ENCODE results near the gene DNAJB5. TPM values are rescaled to one million over a fixed set of nuclear protein-coding genes. Genes with fewer than 3 reads are reported as not detected.
"Not testable (repeated sequence)": the region's sequence is repeated elsewhere in the genome, so short reads cannot be mapped to it uniquely, and the experiment has no call there.

Gene DNAJB5
- total RNA-seq, 4 donors from 2014 or later, result 1.1 to 3.7 (median 1.9) TPM

DNA sequence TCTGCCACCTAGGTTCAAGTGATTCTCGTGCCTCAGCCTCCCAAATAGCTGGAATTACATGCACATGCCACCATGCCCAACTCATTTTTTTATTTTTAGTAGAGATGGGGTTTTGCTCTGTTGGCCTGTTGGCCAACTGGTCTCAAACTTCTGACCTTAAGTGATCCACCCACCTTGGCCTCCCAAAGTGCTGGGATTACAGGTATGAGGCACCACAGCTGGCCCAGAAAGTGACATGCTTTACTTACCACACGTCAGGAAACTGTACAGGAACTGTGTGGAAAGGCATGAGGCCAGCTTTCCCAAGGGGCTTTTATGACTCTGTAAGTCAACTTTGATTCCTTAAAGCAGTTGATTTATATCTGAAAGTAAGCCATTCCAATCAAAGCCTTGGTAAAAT, 25.0 kb downstream of the DNAJB5 start:
- intact Hi-C loops (cut with DNase I; ENCODE audit: low total_unique reads), result no loop called here
- TF ChIP-seq POLR2A (IDR thresholded peaks at IDR 0.05), result no peak
- TF ChIP-seq, protein P1, sequence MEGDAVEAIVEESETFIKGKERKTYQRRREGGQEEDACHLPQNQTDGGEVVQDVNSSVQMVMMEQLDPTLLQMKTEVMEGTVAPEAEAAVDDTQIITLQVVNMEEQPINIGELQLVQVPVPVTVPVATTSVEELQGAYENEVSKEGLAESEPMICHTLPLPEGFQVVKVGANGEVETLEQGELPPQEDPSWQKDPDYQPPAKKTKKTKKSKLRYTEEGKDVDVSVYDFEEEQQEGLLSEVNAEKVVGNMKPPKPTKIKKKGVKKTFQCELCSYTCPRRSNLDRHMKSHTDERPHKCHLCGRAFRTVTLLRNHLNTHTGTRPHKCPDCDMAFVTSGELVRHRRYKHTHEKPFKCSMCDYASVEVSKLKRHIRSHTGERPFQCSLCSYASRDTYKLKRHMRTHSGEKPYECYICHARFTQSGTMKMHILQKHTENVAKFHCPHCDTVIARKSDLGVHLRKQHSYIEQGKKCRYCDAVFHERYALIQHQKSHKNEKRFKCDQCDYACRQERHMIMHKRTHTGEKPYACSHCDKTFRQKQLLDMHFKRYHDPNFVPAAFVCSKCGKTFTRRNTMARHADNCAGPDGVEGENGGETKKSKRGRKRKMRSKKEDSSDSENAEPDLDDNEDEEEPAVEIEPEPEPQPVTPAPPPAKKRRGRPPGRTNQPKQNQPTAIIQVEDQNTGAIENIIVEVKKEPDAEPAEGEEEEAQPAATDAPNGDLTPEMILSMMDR (IDR thresholded peaks at IDR 0.05), result no peak
- no peak overlapping the region for H3K4me3 ChIP-seq (ENCODE audit: low read depth, poor library complexity, severe bottlenecking)
- no peak for DNase-seq (ENCODE audit: low spot score in 2 of 2)
- 45 to 52% methylated on average over 2 of the region's 2 CpGs for WGBS, 2 donors

DNA sequence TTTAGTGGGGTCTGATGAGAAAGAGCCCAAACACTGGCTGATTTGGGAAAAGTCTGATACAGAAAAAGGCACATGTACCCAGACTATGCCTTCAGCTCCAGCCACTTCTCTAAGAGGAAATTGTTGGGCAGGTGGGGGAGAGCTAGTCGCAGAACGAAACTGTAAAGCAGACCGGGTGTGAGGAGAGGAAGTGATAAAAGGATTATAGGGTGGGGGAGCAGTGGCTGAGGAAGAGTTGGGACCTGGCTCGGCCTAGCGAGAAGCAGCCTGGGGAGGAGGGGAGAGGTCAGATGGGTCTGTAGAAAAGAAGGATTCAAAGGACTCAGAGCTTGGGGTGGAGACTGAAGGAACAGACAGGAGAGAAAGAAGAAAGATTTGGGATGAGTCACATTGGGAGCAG, 33.9 kb downstream of the DNAJB5 start:
- H3K4me3 ChIP-seq (ENCODE audit: low read depth, poor library complexity, severe bottlenecking); intact Hi-C loops (cut with DNase I; ENCODE audit: low total_unique reads); DNase-seq (ENCODE audit: low spot score in 2 of 2): not testable (repeated sequence)
- WGBS, 2 donors, result 78 to 79% methylated on average over 5 of the region's 5 CpGs

DNA sequence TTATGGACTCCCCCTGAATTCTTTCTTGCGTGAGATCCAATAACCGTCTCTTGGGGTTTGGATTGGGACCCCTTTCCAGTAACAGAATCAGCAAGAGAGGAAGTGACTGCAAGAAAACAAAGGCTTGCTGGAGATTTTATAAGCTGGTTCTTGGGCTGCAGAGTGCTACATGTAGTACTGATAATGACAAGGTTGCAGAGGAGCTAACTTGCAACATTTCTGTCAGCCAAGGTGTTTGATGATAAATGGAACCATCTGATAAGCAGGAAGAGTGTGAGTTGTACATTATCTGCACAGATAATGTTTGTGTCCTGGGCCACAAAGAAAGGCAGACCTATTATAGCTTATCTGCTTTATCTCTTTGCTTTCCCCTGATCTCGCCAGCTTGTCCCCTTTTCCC, 37.1 kb downstream of the DNAJB5 start:
- TF ChIP-seq, protein P1 (IDR thresholded peaks at IDR 0.05), result no peak
- no peak for TF ChIP-seq POLR2A (IDR thresholded peaks at IDR 0.05)

DNA sequence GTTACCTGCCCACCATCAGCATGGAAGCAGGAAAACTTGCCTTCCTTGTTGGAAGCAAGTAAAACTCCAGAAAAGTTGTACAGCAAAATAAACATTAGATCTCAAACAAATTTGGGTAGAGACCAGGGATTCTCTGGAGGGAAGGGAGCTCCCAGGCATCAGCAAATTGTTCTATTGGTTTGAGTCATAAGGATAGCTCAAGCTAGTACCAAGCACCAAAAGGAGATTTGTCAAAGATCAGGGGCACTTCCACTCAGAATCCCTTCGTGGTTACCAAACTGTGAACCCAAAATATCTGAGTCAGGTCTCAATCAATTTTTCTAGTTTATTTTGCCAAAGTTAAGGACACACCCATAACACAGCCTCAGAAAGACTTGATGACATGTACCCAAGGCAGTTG, 37.8 kb downstream of the DNAJB5 start:
- intact Hi-C loops (cut with DNase I; ENCODE audit: low total_unique reads), result no loop called here
- 50 to 76% methylated on average over 1 of the region's 1 CpG for WGBS, 2 donors
- H3K4me3 ChIP-seq (ENCODE audit: low read depth, poor library complexity, severe bottlenecking), result no peak overlapping the region
- DNase-seq (ENCODE audit: low spot score in 2 of 2), result no peak
- TF ChIP-seq, protein P1 (IDR thresholded peaks at IDR 0.05), result no peak
- no peak for TF ChIP-seq POLR2A (IDR thresholded peaks at IDR 0.05)

More for the DNA sequence above, 37.1 kb downstream of the DNAJB5 start:
- WGBS, 2 donors, result 70 to 72% methylated on average over 3 of the region's 3 CpGs
- no peak overlapping the region for H3K4me3 ChIP-seq (ENCODE audit: low read depth, poor library complexity, severe bottlenecking)
- no peak for DNase-seq (ENCODE audit: low spot score in 2 of 2)
- intact Hi-C loops (cut with DNase I; ENCODE audit: low total_unique reads), result no loop called here

DNA sequence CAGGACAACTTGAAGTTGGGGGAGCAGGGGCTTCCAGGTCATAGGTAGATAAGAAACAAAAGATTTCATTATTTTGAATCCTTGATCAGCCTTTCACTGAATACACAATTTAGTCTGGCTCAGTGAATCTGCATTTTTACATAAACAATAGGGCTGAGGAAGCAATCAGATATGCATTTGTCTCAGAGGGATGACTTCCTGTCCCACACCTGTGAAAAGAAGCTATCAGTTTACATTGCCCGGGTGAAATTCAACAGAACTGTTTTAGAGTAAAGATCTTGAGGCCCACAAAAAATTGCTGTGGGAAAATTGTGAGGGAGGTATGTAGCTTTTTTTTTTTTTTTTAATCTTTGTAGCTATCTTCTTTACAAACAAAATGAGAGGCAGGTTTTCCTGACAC, 38.3 kb downstream of the DNAJB5 start:
- WGBS, 2 donors, result 58 to 80% methylated on average over 1 of the region's 1 CpG
- intact Hi-C loops (cut with DNase I; ENCODE audit: low total_unique reads), result no loop called here
- TF ChIP-seq POLR2A (IDR thresholded peaks at IDR 0.05), result no peak
- TF ChIP-seq, protein P1 (IDR thresholded peaks at IDR 0.05), result no peak
- no peak for DNase-seq (ENCODE audit: low spot score in 2 of 2)
- H3K4me3 ChIP-seq (ENCODE audit: low read depth, poor library complexity, severe bottlenecking), result no peak overlapping the region

DNA sequence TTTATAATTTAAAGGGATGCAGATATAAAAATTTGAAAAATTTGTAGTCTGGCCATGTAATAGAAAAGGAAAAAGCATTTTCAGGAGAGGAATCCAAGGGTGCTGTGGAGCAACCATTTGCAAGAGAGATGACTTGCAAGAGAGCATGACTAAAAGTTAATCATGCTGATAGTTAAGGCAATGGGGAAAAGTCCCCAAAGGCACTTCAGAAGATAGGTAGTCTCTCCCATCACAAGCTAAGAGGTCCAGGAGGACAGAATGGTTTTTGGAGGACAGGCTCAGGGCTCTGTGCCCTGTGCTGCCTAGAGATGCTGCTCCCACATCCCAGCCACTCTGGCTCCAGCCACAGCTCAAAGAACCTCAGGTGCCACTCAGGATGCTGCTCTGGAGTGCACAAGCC, 38.8 kb downstream of the DNAJB5 start:
- TF ChIP-seq POLR2A (IDR thresholded peaks at IDR 0.05), result no peak
- TF ChIP-seq, protein P1 (IDR thresholded peaks at IDR 0.05), result no peak
- intact Hi-C loops (cut with DNase I; ENCODE audit: low total_unique reads), result no loop called here
- DNase-seq (ENCODE audit: low spot score in 2 of 2), result no peak
- H3K4me3 ChIP-seq (ENCODE audit: low read depth, poor library complexity, severe bottlenecking), result no peak overlapping the region

Data from lower leg skin (tissue), 4 donors.